Measurements from ENCODE around the gene NIPBL.
"Not testable (repeated sequence)": the region's sequence is repeated elsewhere in the genome, so short reads cannot be mapped to it uniquely, and the experiment has no call there.

The NIPBL gene

GRCh38 chr5:36944607-36945225 is 68.1 kb downstream of the NIPBL start:
- DNase-seq, result no peak

- no peak for DNase-seq
These were observed 69.1 kb downstream of the NIPBL start for GRCh38 chr5:36945687-36946086.

GRCh38 chr5:36946101-36946500 is 69.5 kb downstream of the NIPBL start:
- DNase-seq, result no peak

GRCh38 chr5:36948041-36948440 is 71.5 kb downstream of the NIPBL start:
- no peak for DNase-seq

- DNase-seq, result no peak
These were observed 72.1 kb downstream of the NIPBL start for GRCh38 chr5:36948650-36949049.

DNA sequence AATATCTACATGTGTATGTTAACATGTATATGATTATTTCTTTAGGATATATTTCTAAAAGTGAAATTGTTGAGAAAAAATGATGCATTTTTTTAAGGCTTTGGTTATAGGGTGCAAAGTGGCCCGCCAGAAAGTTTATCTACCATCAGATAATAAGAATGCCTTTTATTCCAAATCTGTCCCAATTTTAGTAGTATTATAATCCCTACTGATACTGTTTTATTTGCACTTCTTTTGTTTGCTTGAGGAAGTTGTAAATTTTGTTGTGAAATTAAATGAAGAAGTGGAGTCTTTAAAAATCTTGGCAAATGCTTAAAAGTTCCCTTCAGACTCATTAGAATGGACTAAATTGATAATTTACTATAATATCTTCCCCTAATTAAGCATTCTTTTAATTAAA is 73.0 kb downstream of the NIPBL start:
- no peak for DNase-seq

GRCh38 chr5:36950586-36951457 is 74.3 kb downstream of the NIPBL start:
- no peak for DNase-seq

- no peak for DNase-seq
These were observed 76.5 kb downstream of the NIPBL start for GRCh38 chr5:36953043-36953442.

DNA sequence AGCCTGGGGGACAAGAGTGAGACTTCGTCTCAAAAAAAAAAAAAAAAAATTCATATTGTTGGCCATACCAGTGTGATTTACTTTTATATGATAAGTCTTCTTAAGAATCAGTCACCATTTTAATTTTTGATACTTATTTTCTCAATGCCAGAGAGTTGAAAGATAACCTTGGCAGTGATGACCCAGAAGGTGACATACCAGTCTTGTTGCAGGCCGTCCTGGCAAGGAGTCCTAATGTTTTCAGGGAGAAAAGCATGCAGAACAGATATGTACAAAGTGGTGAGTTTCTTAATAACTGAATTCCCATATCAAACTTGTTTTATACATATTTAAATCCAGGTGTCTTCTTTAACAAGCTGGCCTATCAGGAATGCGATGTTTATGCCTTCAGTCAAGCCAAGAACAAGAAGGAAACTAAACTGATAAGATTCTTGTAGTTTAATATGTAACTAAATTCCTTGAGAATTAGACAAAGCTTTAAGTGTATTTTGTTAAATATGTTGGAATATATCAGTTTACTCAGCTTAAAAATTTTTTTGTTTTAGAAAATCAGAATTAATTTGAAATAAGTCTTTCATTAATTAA is 81.5 kb downstream of the NIPBL start:
- no peak for DNase-seq

- DNase-seq, result no peak
These were observed 82.0 kb downstream of the NIPBL start for GRCh38 chr5:36958612-36959011.

DNA sequence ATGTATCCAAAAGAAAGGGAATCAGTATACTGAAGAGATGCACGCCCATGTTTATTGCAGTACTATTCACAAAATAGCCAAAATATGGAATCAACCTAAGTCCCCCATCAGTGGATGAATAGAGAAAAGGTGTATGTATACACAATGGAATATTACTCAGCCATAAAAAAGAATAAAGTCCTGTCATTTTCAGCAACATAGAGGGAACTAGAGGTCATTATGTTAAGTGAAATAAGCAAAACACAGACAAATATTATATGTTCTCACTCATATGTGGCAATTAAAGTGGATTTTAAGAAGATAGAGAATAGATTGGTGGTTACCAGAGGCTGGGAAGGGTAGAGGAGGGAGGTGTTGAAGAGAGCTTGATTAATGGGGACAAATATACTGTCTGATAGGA is 88.6 kb downstream of the NIPBL start:
- DNase-seq, result no peak

GRCh38 chr5:36969700-36970395 is 93.3 kb downstream of the NIPBL start:
- no peak for DNase-seq

DNA sequence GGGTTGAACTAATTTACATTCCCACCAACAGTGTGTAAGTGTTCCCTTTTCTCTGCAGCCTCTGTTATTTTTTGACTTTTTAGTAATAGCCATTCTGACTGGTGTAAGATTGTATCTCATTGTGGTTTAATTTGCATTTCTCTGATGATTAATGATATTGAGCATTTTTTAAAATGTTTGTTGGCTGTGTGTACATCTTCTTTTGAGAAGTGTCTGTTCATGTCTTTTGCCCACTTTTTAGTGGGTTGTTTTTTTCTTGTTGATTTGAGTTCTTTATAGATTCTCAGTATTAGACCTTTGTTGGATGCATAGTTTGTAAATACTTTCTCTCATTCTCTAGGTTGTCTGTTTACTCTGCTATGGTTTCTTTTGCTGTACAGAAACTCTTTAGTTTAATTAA is 101.6 kb downstream of the NIPBL start:
- DNase-seq, result no peak

DNA sequence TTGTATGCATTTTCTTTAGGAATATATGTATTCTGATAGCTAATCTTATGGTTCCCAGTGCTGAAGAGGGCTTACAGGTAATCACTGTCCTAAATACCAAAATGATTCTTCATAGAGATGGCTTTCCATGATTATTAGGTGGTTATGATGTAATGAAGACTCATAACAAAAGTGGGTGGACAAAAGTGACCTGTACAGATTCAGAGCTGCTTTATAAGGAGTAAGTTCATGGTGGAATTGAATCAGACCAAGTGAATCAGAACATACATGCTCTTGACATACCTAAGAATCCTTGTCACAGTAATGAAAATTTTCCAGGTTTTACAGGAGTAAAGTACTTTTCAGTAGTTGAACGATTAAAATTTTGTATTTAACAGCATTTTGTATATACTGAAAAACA is 105.6 kb downstream of the NIPBL start:
- no peak for DNase-seq

DNA sequence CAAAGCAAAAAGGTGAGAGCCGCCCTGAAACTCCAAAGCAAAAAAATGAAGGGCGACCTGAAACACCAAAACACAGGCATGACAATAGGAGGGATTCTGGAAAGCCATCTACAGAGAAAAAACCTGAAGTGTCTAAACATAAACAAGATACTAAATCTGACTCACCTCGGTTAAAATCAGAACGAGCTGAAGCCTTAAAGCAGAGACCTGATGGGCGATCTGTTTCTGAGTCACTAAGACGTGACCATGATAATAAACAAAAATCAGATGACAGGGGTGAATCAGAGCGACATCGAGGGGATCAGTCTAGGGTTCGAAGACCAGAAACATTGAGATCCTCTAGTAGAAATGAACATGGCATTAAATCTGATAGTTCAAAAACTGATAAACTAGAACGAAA is 108.8 kb downstream of the NIPBL start:
- DNase-seq, result no peak

DNA sequence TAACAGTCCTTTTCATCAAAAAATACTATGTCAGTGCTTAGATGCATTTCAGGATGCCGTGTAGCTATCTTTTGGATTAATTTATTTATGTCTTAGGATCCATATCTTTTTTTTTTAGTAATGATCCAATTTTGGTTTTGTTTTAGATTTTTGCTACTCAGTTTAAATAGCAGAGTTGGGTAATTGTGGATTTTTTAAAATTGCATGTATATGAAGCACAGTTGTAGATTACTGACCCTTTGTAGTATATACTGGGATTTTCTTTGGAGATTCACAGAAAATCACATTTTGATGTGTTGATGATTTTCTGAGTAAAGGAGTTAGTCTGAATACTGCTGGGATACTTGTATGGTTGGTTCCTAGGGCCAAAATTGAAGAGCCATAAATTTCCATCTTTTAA is 111.8 kb downstream of the NIPBL start:
- no peak for DNase-seq

- DNase-seq, result no peak
These were observed 122.0 kb downstream of the NIPBL start for GRCh38 chr5:36998578-36998977.

GRCh38 chr5:37002176-37002751 is 125.7 kb downstream of the NIPBL start:
- no peak for DNase-seq

GRCh38 chr5:37005252-37005651 is 128.7 kb downstream of the NIPBL start:
- no peak for DNase-seq

GRCh38 chr5:37005946-37006540 is 129.5 kb downstream of the NIPBL start:
- no peak for DNase-seq

GRCh38 chr5:37013181-37013580 is 136.6 kb downstream of the NIPBL start:
- DNase-seq, result not testable (repeated sequence)

All from nucleus accumbens (tissue), 56 donors.